Muscle of back (tissue), 10 donors: ENCODE data around the gene TSPAN3. TPM values are rescaled to one million over a fixed set of nuclear protein-coding genes. Genes with fewer than 3 reads are reported as not detected.

Source experiments
- polyA plus RNA-seq, 10 donors: library from polyadenylated mRNA; unstranded; fragments of 120-200 nt; gene quantifications; one replicate each; pipeline ENCODE4 v1.2.1, GENCODE V29; 2013; ENCODE audit not compliant: insufficient read length in 10 of 10

Gene TSPAN3
- polyA plus RNA-seq, 10 donors, result 327 to 428 (median 340) TPM

Other genes with a start within 250 kb of the TSPAN3 start
- gene SCAPER, start 165.8 kb downstream of the TSPAN3 start, polyA plus RNA-seq, result 10 to 100 TPM; 33.9 to 94.7 (median 53.3) TPM
- gene RCN2, start 139.4 kb downstream of the TSPAN3 start, polyA plus RNA-seq, result 100 to 1,000 TPM in 8 of 10 donors, 10 to 100 TPM in 2; 98.7 to 131 (median 115) TPM
- gene PSTPIP1, start 76.0 kb downstream of the TSPAN3 start, polyA plus RNA-seq, result 1 to 10 TPM; 1.4 to 6.6 (median 2.1) TPM